Measurements from ENCODE around the gene CERS6.

CERS6 gene

GRCh38 chr2:168467729-168468128 lies 11.7 kb downstream of the CERS6 start:
- TF ChIP-seq ZFX (IDR thresholded peaks at IDR 0.05; ENCODE audit: borderline replicate concordance) (no peak), CTCF (IDR thresholded peaks at IDR 0.05) (no peak)

GRCh38 chr2:168468354-168468753 lies 12.3 kb downstream of the CERS6 start:
- no peak overlapping the region for H3K27ac ChIP-seq
- TF ChIP-seq CTCF (IDR thresholded peaks at IDR 0.05) (no peak), ZFX (IDR thresholded peaks at IDR 0.05; ENCODE audit: borderline replicate concordance) (no peak)

More at GRCh38 chr2:168467729-168468128, 11.7 kb downstream of the CERS6 start:
- H3K27ac ChIP-seq, result no peak overlapping the region

- H3K27ac ChIP-seq, result no peak overlapping the region
- TF ChIP-seq ZFX (IDR thresholded peaks at IDR 0.05; ENCODE audit: borderline replicate concordance), result no peak
- no peak for TF ChIP-seq CTCF (IDR thresholded peaks at IDR 0.05)
Observed at GRCh38 chr2:168469281-168469988, 13.4 kb downstream of the CERS6 start.

GRCh38 chr2:168470320-168471162 lies 14.5 kb downstream of the CERS6 start:
- no peak for TF ChIP-seq CTCF (IDR thresholded peaks at IDR 0.05)
- TF ChIP-seq ZFX (IDR thresholded peaks at IDR 0.05; ENCODE audit: borderline replicate concordance), result no peak
- H3K27ac ChIP-seq, result no peak overlapping the region

- TF ChIP-seq ZFX (IDR thresholded peaks at IDR 0.05; ENCODE audit: borderline replicate concordance) (no peak), CTCF (IDR thresholded peaks at IDR 0.05) (no peak)
- H3K27ac ChIP-seq, result no peak overlapping the region
Observed at GRCh38 chr2:168471163-168471475, 15.0 kb downstream of the CERS6 start.

GRCh38 chr2:168475636-168476035 lies 19.6 kb downstream of the CERS6 start:
- TF ChIP-seq ZFX (IDR thresholded peaks at IDR 0.05; ENCODE audit: borderline replicate concordance) (no peak), CTCF (IDR thresholded peaks at IDR 0.05) (no peak)
- no peak overlapping the region for H3K27ac ChIP-seq

GRCh38 chr2:168478206-168478605 lies 22.1 kb downstream of the CERS6 start:
- H3K27ac ChIP-seq, result no peak overlapping the region

More at GRCh38 chr2:168478206-168478605, 22.1 kb downstream of the CERS6 start:
- no peak for TF ChIP-seq CTCF (IDR thresholded peaks at IDR 0.05)
- no peak for TF ChIP-seq ZFX (IDR thresholded peaks at IDR 0.05; ENCODE audit: borderline replicate concordance)

Data from 22Rv1 (cell line).